Glomerular endothelial cell (primary cell): Measurements from ENCODE around the gene ZNF230. TPM values are rescaled to one million over a fixed set of nuclear protein-coding genes. Genes with fewer than 3 reads are reported as not detected.

Experiments used
- DNase-seq: peaks from one replicate; pipeline ENCODE4 v3.0.0-alpha.2; 2011; ENCODE audit warnings: low read depth, low spot score; ENCODE audit errors: extremely low read depth
- total RNA-seq: library from RNA; depleted of rRNA; stranded (reverse); fragments of >200 nt; gene quantifications from 2 replicates; pipeline ENCODE4 v1.2.3, GENCODE V29; 2015

Gene ZNF230
- 1.3 and 2.9 TPM in 2 replicates for total RNA-seq

GRCh38 chr19:44002566-44003460 lies at the start of gene ZNF230:
ZNF230 (plus strand) TSS chr19:44002957; CDS start chr19:44007079, 4,122 bp downstream.
- DNase-seq, result peak; percentile 82

GRCh38 chr19:43956827-43957226 lies 45.9 kb upstream of the ZNF230 start:
- no peak for DNase-seq

- DNase-seq, result no peak
These were observed 44.9 kb upstream of the ZNF230 start for GRCh38 chr19:43957891-43958290.

GRCh38 chr19:43960411-43960810 lies 42.3 kb upstream of the ZNF230 start:
- DNase-seq, result no peak

GRCh38 chr19:43966079-43966694 lies 36.6 kb upstream of the ZNF230 start:
- DNase-seq, result no peak

GRCh38 chr19:43976732-43977131 lies 26.0 kb upstream of the ZNF230 start:
- no peak for DNase-seq

GRCh38 chr19:43983544-43983911 lies 19.2 kb upstream of the ZNF230 start:
- DNase-seq, result no peak

GRCh38 chr19:43983912-43984686 lies 18.7 kb upstream of the ZNF230 start, which contains the start of gene ZNF155:
ZNF155 (plus strand) TSS chr19:43984188; CDS start chr19:43988544, 4,356 bp downstream.
- peak; percentile 90 for DNase-seq

GRCh38 chr19:43984687-43985000 lies 18.1 kb upstream of the ZNF230 start:
- DNase-seq, result no peak

- no peak for DNase-seq
These were observed 5.0 kb upstream of the ZNF230 start for GRCh38 chr19:43997631-43998290.

GRCh38 chr19:44002212-44002565 lies 568 bp upstream of the ZNF230 start:
- DNase-seq, result no peak

GRCh38 chr19:44003461-44004009 lies 778 bp downstream of the ZNF230 start:
- DNase-seq, result no peak

GRCh38 chr19:44005973-44006372 lies 3.2 kb downstream of the ZNF230 start:
- no peak for DNase-seq

- DNase-seq, result no peak
These were observed 4.7 kb downstream of the ZNF230 start for GRCh38 chr19:44007473-44007872.

GRCh38 chr19:44010468-44010867 lies 7.7 kb downstream of the ZNF230 start:
- DNase-seq, result no peak

- no peak for DNase-seq
These were observed 16.7 kb downstream of the ZNF230 start for GRCh38 chr19:44019498-44019897.

- DNase-seq, result no peak
These were observed 18.5 kb downstream of the ZNF230 start for GRCh38 chr19:44021221-44021620.

- DNase-seq, result no peak
These were observed 22.1 kb downstream of the ZNF230 start for GRCh38 chr19:44024900-44025216.

GRCh38 chr19:44025217-44025936 lies 22.6 kb downstream of the ZNF230 start, which contains the start of gene ZNF222:
ZNF222 (plus strand) TSS chr19:44025379; CDS start chr19:44025437, 58 bp downstream.
- DNase-seq, result peak; percentile 80

GRCh38 chr19:44026622-44027021 lies 23.9 kb downstream of the ZNF230 start:
- DNase-seq, result no peak
